GM18873 (cell line): Measurements from ENCODE around the gene PCDHGA1.
"Not testable (repeated sequence)": the region's sequence is repeated elsewhere in the genome, so short reads cannot be mapped to it uniquely, and the experiment has no call there.

Experiments used
- ATAC-seq: cut with Tn5 transposase; IDR thresholded peaks from one replicate; pipeline ENCODE4 v1.9.1; 2021; ENCODE audit warnings: mild to moderate bottlenecking, moderate library complexity, moderate number of reproducible peaks; ENCODE audit not compliant: unreplicated experiment, low FRiP score

The PCDHGA1 gene

DNA sequence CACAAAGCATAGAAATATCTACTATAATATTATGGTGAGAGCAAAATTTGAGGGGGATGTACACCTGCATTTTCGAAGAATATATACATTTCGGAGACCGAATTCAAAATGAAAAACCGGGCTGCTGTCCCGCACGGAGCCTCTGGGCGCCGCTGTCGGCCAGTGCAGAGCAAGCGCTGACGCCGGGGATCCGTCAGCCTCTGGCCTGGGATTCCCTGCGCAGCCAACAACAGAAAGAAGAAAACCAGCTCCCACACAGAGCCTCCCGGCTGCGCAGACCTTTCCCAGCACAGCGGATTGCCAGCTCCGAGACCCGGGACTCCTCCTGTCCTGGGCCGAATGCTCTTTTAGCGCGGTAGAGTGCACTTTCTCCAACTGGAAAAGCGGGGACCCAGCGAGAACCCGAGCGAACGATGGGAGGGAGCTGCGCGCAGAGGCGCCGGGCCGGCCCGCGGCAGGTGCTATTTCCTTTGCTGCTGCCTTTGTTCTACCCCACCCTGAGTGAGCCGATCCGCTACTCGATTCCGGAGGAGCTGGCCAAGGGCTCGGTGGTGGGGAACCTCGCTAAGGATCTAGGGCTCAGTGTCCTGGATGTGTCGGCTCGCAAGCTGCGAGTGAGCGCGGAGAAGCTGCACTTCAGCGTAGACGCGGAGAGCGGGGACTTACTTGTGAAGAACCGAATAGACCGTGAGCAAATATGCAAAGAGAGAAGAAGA, 77.6 kb downstream of the PCDHGA1 start, which contains the start of gene PCDHGB6:
Gene PCDHGB6, plus strand, starts transcription at position 232 of the 716 bp plus-strand sequence. Its CDS starts 182 bp downstream, at position 414.
- ATAC-seq: peak; percentile 67

DNA sequence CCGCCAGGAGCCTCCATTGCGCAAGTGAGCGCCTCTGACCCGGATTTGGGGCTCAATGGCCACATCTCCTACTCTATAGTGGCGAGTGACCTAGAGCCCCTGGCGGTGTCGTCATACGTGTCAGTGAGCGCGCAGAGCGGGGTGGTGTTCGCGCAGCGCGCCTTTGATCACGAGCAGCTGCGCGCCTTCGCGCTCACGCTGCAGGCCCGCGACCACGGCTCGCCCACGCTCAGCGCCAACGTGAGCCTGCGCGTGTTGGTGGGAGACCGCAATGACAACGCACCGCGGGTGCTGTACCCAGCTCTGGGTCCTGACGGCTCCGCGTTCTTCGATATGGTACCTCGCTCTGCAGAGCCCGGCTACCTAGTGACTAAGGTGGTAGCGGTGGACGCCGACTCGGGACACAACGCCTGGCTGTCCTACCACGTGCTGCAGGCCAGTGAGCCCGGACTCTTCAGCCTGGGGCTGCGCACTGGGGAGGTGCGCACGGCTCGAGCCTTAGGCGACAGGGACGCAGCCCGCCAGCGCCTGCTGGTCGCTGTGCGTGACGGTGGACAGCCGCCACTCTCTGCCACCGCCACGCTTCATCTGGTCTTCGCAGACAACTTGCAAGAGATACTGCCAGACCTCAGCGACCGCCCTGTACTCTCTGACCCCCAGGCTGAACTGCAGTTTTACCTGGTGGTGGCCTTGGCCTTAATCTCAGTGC, 79.4 kb downstream of the PCDHGA1 start:
- ATAC-seq: no peak

DNA sequence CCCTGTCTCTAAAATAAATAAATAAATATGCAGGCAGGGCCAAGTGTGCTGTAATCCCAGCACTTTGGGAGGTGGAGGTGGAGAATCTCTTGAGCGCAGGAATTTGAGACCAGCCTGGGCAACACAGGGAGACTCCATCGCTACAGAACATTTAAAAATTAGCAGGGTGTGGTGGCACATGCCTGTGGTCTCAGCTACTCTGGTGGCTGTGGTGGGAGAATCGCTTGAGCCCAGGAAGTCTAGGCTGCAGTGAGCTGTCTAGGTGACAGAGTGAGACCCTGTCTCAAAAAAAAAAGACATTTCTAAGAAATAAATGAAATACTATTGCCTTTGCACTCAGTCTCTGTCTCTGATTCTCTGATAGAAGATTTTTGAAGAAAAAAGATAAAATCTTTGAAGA, 81.3 kb downstream of the PCDHGA1 start:
- no peak for ATAC-seq

DNA sequence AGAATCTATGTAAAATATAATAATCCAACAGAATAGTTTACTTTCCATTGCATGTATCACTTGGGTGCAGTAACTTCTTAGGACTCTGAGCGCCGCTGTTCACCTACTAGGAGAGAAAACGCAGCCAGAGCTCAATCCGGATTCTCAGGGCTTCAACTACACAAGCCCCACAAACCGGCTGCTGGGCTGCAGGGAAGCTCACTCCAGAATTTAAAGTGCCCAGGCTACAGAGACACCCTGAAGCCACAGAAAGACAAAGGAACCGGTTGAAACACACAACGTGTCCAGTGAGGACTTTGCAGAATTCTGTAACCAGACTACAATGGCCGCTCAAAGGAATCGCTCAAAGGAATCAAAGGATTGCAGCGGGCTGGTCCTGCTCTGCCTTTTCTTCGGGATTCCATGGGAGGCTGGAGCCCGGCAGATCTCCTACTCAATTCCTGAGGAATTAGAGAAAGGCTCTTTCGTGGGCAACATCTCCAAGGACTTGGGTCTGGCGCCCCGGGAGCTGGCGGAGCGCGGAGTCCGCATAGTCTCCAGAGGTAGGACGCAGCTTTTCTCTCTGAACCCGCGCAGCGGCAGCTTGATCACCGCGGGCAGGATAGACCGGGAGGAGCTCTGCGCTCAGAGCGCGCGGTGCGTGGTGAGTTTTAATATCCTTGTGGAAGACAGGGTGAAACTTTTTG, 82.7 kb downstream of the PCDHGA1 start, which contains the start of gene PCDHGA10:
Gene PCDHGA10, plus strand, starts transcription at position 134 of the 686 bp plus-strand sequence. Its CDS starts 189 bp downstream, at position 323.
- peak; percentile 65 for ATAC-seq

DNA sequence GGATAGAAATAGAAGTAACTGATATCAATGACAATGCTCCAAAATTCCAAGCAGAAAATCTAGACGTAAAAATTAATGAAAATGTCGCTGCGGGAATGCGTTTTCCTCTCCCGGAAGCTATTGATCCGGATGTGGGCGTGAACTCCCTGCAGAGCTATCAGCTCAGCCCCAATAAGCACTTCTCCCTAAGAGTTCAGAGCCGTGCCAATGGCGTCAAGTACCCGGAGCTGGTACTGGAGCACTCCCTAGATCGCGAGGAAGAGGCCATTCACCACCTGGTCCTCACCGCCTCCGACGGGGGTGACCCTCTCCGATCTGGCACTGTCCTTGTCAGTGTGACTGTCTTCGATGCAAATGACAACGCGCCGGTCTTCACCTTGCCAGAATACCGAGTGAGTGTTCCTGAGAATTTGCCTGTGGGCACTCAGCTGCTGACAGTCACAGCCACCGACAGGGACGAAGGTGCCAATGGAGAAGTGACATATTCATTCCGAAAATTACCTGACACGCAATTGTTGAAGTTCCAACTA, 83.3 kb downstream of the PCDHGA1 start:
- no peak for ATAC-seq

DNA sequence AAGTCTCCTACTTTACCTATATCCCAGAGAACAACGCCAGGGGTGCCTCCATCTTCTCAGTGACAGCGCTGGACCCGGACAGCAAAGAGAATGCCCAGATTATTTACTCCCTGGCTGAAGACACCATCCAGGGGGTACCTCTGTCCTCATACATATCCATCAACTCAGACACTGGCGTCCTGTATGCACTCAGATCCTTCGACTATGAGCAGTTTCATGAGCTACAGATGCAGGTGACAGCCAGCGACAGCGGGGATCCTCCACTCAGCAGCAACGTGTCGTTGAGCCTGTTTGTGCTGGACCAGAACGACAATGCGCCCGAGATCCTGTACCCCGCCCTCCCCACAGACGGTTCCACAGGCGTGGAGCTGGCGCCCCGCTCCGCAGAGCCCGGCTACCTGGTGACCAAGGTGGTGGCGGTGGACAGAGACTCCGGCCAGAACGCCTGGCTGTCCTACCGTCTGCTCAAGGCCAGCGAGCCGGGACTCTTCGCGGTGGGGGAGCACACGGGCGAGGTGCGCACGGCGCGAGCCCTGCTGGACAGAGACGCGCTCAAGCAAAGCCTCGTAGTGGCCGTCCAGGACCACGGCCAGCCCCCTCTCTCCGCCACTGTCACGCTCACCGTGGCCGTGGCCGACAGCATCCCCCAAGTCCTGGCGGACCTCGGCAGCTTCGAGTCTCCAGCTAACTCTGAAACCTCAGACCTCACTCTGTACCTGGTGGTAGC, 84.4 kb downstream of the PCDHGA1 start:
- ATAC-seq: not testable (repeated sequence)

DNA sequence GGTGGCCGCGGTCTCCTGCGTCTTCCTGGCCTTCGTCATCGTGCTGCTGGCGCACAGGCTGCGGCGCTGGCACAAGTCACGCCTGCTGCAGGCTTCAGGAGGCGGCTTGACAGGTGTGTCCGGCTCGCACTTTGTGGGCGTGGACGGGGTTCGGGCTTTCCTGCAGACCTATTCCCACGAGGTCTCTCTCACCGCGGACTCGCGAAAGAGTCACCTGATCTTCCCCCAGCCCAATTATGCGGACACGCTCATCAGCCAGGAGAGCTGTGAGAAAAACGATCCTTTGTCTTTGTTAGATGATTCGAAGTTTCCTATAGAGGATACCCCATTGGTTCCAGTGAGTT, 84.9 kb downstream of the PCDHGA1 start:
- ATAC-seq: not testable (repeated sequence)

GRCh38 chr5:141417494-141418172, 87.3 kb downstream of the PCDHGA1 start, which contains the start of gene PCDHGB7:
PCDHGB7 (plus strand) TSS chr5:141417677; CDS start chr5:141417860, 183 bp downstream.
- ATAC-seq: peak; percentile 63

DNA sequence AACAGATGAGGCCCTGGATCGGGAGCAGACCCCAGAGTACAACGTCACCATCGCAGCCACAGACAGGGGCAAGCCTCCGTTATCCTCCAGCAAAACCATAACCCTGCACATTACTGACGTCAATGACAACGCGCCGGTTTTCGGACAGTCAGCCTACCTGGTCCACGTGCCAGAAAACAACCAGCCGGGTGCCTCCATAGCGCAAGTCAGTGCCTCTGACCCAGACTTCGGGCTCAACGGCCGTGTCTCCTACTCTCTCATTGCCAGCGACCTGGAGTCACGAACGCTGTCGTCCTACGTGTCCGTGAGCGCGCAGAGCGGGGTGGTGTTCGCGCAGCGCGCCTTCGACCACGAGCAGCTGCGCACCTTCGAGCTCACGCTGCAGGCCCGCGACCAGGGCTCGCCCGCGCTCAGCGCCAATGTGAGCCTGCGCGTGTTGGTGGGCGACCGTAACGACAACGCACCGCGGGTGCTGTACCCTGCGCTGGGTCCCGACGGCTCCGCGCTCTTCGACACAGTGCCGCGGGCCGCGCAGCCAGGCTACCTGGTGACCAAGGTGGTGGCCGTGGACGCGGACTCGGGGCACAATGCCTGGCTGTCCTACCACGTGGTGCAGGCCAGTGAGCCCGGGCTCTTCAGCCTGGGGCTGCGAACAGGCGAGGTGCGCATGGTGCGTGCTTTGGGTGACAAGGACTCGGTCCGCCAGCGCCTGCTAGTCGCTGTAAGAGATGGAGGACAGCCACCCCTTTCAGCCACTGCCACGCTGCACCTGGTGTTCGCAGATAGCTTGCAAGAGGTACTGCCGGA, 89.0 kb downstream of the PCDHGA1 start:
- no peak for ATAC-seq

DNA sequence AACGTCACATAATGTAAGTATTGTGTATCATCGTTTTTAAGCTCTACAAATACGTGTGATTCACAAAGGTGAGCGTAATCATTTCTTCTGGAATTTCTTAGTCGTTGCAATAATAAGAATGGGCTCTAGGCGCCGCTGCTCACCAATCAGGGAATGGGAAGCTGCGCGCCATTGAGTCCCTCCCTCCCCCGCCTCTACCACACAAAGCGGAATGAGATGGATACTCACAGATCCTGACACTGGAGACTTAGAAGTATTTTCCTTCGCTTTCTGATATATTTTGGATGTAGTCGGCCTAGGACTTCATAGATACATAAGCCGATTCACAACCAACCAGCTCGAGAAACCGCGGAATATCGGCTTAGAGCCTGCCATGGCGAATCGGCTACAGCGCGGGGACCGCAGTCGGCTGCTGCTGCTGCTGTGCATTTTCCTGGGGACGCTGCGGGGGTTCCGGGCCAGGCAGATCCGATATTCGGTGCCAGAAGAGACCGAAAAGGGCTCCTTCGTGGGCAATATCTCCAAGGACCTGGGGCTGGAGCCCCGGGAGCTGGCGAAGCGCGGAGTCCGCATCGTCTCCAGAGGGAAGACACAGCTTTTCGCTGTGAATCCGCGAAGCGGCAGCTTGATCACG, 90.7 kb downstream of the PCDHGA1 start, which contains the start of gene PCDHGA11:
Gene PCDHGA11, plus strand, starts transcription at position 197 of the 634 bp plus-strand sequence. Its CDS starts 177 bp downstream, at position 374.
- ATAC-seq: no peak

- ATAC-seq: no peak
Measured at GRCh38 chr5:141421489-141421855, 91.2 kb downstream of the PCDHGA1 start.

- ATAC-seq: no peak
Measured at GRCh38 chr5:141422742-141423291, 92.5 kb downstream of the PCDHGA1 start.

DNA sequence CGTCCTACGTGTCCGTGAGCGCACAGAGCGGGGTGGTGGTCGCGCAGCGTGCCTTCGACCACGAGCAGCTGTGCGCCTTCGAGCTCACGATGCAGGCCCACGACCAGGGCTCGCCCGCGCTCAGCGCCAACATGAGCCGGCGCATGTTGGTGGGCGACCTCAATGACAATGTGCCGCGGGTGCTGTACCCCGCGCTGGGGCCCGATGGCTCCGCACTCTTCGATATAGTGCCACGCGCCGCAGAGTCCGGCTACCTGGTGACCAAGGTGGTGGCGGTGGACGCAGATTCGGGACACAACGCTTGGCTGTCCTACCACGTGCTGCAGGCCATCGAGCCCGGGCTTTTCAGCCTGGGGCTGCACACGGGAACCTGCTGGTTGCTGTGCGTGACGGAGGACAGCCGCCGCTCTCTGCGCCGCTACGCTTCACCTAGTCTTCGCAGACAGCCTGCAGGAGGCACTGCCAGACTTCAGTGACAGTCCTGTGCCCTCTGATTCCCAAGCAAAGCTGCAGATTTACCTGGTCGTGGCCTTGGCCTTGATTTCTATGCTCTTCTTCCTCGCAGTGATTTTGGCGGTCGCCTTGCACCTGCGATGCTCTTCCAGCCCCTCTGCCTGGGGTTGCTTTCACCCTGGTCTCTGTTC, 97.6 kb downstream of the PCDHGA1 start:
- ATAC-seq: no peak

DNA sequence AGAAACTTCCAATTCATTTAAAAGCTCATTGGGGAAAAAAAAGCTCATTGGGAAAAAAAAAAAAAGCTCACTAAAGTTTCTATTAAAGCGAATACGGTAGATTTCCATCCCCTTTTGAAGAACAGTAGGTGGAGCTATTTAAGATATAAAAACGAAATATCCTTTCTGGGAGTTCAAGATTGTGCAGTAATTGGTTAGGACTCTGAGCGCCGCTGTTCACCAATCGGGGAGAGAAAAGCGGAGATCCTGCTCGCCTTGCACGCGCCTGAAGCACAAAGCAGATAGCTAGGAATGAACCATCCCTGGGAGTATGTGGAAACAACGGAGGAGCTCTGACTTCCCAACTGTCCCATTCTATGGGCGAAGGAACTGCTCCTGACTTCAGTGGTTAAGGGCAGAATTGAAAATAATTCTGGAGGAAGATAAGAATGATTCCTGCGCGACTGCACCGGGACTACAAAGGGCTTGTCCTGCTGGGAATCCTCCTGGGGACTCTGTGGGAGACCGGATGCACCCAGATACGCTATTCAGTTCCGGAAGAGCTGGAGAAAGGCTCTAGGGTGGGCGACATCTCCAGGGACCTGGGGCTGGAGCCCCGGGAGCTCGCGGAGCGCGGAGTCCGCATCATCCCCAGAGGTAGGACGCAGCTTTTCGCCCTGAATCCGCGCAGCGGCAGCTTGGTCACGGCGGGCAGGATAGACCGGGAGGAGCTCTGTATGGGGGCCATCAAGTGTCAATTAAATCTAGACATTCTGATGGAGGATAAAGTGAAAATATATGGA, 100.2 kb downstream of the PCDHGA1 start, which contains the start of gene PCDHGA12:
Gene PCDHGA12, plus strand, starts transcription at position 176 of the 782 bp plus-strand sequence. Its CDS starts 253 bp downstream, at position 429.
- ATAC-seq: peak; percentile 81

DNA sequence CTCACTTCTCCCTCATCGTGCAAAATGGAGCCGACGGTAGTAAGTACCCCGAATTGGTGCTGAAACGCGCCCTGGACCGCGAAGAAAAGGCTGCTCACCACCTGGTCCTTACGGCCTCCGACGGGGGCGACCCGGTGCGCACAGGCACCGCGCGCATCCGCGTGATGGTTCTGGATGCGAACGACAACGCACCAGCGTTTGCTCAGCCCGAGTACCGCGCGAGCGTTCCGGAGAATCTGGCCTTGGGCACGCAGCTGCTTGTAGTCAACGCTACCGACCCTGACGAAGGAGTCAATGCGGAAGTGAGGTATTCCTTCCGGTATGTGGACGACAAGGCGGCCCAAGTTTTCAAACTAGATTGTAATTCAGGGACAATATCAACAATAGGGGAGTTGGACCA, 101.0 kb downstream of the PCDHGA1 start:
- no peak for ATAC-seq

DNA sequence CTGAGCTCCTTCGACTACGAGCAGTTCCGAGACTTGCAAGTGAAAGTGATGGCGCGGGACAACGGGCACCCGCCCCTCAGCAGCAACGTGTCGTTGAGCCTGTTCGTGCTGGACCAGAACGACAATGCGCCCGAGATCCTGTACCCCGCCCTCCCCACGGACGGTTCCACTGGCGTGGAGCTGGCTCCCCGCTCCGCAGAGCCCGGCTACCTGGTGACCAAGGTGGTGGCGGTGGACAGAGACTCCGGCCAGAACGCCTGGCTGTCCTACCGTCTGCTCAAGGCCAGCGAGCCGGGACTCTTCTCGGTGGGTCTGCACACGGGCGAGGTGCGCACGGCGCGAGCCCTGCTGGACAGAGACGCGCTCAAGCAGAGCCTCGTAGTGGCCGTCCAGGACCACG, 102.0 kb downstream of the PCDHGA1 start:
- not testable (repeated sequence) for ATAC-seq

DNA sequence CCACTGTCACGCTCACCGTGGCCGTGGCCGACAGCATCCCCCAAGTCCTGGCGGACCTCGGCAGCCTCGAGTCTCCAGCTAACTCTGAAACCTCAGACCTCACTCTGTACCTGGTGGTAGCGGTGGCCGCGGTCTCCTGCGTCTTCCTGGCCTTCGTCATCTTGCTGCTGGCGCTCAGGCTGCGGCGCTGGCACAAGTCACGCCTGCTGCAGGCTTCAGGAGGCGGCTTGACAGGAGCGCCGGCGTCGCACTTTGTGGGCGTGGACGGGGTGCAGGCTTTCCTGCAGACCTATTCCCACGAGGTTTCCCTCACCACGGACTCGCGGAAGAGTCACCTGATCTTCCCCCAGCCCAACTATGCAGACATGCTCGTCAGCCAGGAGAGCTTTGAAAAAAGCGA, 102.4 kb downstream of the PCDHGA1 start:
- ATAC-seq: not testable (repeated sequence)
